ENCODE data around the gene TNFRSF21.

Gene TNFRSF21

DNA sequence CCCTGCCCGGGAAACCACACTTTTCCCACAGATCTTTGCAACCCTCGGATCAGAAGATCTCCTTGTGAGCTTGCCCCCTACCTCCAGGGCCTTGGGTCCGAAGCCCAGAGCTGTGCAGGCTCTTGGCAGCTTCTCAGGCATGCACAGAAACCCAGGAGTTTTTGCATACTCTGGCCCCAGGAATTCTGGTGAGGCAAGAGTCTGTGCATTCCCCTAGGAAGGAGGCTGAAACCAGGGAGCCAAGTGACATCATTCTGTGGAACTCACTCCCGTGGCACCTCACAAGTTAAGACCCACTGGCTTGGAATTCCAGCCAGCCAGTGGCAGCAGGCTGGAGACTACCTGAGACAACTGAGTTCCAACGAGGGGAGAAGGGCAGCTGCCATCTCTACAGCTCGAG is 100.1 kb downstream of the TNFRSF21 start:
- no peak for DNase-seq (ENCODE audit: low spot score)

GRCh38 chr6:47207261-47207660 is 102.4 kb downstream of the TNFRSF21 start:
- no peak for DNase-seq (ENCODE audit: low spot score)

- no peak for DNase-seq (ENCODE audit: low spot score)
Measured at GRCh38 chr6:47206626-47207025, 103.1 kb downstream of the TNFRSF21 start.

DNA sequence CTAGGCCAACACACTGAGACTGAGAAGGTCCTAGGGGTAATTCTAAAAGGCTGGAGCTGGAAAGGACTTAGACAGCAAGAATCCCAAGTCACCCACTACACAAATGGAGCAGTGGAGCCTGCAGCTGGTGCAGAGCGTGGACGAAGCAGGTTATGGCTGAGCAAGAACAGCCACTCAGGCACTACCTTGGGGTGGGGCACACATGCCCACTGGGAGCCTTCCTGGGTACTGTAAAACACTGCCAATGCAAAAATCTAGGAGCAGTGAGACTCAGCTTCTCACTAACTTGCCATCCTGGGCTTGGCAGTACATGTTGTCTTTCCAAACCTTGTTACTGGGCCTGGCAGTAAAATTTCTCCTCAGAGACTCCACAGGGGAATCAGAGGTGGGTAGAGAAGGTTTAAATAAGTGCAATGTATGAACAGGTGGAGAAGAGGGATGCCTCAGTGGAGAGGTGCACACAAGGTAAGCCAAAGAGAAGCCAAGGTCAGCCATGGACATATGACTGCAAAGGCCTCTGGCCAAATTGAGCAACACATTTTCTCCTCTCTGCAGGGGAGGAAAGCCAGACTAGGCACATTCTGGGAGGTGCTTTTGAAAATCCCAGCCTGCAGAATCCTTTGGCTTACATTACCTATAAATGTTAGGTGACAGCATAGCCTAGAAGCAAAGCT is 105.6 kb downstream of the TNFRSF21 start:
- DNase-seq (ENCODE audit: low spot score) = no peak

DNA sequence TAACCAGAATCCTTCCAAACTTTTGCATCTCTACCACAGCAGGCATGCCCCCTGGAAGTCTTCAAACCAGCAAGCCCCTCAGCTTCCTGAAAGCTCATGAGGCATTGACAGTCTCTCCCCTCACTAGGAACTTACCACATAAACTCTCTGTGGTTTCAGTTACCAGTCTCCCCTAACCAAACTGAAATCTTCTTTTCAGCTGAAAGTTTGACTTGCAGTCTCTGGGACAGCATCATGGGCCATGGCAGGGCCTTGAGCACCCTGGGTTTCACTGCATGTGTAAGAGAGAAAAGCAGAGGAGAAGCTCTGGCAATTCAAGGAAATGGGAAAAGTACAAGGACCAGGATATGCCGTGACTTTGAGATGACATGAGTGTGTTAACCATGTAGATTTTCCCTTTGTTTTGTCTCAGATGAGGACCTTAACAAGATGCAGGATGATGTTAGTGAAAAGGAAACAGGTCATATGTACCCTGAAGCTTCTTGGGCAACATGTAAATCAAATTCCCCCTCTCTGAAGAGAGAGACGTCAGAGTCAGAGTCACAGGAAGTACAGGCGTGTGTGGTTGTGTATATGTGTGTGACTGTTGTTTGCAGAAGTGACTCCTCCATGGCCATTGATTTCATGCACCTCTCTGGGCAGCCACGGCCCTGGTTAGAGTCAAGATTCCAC is 106.3 kb downstream of the TNFRSF21 start:
- DNase-seq (ENCODE audit: low spot score) = no peak

DNA sequence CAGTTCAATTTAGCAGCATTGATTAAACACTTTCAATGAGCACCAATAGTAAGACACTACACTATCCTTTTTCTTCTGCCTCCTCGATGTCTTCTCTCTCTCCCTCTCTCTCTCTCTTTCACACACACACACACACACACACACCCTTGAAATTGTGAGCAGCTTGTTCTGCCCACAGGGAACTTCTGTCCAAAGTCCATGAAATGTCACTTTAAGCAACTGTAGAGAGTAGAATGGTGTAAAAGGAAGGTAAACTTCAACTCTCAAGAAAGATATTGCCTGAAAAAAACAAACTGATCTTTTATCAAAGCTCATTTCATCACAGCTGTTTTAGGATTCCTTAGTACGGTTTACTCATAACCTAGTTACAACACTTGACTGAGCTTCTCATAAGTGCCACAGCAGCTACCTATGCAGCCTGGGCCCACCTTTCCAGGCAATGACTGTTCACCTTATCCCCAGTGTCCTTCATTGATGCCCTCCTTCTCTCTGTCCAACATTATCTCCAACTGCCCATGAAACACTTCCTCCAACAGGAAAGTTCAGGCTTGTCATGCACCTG is 107.0 kb downstream of the TNFRSF21 start:
- DNase-seq (ENCODE audit: low spot score) = no peak

DNA sequence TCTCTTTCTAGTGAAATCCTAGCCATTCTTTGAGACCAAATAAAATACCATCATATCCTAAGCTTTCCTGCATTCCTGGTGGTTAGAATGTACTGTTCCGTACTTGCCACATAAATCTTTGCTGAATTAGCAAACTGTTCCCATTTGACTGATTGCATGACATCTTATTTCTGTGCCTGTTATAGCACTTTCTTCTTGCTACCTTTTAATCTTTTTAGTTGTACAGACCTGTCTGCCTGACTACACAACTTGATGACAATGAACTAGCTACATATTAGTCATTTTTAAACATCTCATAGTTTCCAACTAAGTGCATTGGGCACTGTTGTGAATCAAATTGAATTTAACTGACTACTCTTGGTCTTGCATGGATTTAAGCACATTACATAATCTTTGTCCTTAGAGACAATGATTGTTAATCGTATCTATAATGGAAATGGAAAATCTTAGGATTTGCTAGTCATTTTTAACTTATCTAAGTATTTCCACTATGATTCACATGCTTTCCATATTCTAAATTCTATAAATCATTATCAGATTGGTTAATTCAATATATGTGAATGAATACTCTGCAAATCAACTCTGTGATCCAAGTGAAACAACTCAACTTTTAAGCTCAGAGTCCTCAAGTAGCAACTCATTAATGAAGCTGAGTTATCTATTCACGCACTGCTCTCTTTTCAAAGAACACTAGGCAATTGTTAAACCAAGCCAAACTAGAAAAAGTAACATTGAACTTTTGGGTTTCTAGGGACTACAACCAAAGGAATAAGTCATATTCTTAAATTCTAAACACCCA is 109.0 kb downstream of the TNFRSF21 start:
- no peak for DNase-seq (ENCODE audit: low spot score)

GRCh38 chr6:47197682-47198640 is 111.7 kb downstream of the TNFRSF21 start:
- no peak for DNase-seq (ENCODE audit: low spot score)

DNA sequence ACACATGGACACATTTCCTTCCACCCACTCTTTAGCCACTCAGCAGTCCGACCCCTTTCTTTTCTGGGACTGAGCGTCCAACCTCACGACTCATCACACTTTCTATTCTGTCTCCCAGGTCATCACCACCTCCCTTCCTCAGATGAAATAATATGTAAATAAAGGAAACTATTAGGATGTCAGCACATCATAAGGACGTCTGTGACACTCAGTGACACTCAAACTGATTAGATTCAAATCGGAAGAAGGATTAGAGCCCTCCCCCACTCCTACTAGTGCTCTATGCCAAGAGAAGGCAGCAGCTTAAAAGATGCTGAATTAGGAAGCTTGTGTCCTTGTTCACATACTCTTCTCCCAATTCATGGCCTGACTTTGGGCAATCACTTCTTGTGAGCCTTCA is 113.6 kb downstream of the TNFRSF21 start:
- no peak for DNase-seq (ENCODE audit: low spot score)

GRCh38 chr6:47195011-47195650 is 114.6 kb downstream of the TNFRSF21 start:
- no peak for DNase-seq (ENCODE audit: low spot score)

GRCh38 chr6:47188588-47189021 is 121.1 kb downstream of the TNFRSF21 start:
- no peak for DNase-seq (ENCODE audit: low spot score)

DNA sequence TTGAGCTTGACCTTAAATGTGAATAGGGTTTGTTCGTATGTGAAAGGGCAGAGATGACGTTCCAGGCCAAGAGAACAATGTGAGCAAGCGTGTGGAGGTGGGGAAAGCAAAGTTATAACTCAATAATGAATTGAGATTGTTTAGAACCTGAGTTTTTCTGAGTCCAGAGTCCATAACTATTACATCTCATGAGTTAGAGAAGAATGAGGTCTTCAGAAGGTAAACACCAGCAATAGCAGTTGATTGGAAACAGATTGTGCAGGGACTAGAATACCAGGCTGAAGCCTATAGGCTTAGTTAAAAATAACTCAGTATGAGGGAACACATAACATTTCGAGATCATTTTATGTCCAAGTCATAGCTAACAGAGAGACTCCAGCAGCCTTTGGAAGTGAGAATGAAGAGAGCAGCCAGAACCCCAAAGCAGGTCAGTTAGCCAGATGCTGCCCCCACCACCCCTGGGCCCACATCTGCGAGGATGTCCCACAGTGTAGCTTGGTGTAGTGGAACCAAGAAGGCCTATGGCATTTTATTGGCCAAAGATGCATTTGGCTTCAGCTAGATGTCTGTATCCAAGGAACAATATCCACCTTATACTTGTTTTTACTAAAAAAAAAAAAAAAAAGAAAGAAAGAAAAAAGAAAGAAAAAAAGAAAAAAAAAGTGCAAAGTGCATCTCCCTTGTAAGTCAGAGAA is 121.7 kb downstream of the TNFRSF21 start:
- no peak for DNase-seq (ENCODE audit: low spot score)

DNA sequence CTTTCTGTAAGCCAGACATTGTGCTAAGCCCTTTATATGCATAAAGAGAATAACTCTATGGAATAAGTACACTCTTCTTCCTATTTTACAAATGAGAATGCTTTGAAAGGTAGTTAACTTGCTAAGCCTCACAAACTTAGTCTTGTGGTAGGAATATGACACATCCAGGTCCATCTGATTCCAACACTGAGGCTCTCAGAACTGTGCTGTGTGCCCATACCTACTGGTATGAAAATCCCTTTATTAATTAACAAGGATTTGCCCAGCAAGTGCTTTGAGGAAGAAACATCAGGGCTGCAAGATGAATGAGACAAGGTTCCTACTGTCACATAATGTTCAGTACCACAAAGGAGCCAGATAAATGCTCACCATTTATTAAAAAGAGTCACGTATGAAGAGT is 122.6 kb downstream of the TNFRSF21 start:
- DNase-seq (ENCODE audit: low spot score) = no peak

DNA sequence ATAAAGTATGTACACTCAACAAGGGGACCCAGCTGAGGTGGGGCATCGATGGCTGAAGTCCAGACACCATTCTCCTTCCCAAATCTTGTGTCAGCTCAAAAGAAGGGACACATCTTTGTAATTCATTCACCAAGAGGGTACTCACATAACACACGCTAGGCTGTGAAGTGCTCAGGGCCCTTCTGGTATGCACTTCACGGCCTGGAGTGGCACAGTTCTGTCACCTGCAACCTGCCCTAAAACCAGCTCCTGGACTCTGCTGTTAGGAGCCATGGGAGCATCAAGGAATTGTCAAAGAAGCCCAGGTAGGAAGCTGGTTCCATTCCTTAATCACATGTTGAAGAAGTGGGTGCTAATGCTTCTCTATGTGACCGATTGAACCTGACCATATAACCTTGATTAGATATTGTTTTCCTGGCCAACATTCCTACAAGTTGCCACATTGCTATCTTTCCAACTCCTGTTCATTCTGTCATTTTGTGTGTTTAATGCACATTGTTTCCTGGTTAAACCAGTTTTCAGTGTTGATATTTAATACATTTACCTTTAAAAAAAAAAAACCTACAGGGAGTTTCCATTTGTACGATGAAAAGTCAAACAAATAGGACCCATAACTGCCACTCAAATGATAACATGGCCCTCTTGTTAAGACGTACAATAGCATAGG is 127.3 kb downstream of the TNFRSF21 start:
- no peak for DNase-seq (ENCODE audit: low spot score)

GRCh38 chr6:47181681-47182080 is 128.0 kb downstream of the TNFRSF21 start:
- DNase-seq (ENCODE audit: low spot score) = no peak

Measured in hematopoietic multipotent progenitor cell treated with erythropoietin and hydrocortisone succinate and interleukin-3 and kit ligand, for 17 days (in vitro differentiated cells).